GM23338 (cell line): ENCODE results near the gene KIF17.

Experiments
- CREB1 ChIP-seq: fragments of 250-450 bp; sonication (Bioruptor Pico); IDR thresholded peaks from 2 replicates; pipeline ENCODE4 v1.5.0; 2020; ENCODE audit warnings: low read depth, mild to moderate bottlenecking, moderate library complexity
- EZH2 ChIP-seq: fragments of 200-600 bp; sonication (generic); IDR thresholded peaks from one replicate; pipeline ENCODE4 v1.8.0; 2017; ENCODE audit warnings: antibody characterized with exemption, mild to moderate bottlenecking, low read depth; ENCODE audit not compliant: unreplicated experiment
- EZH2phosphoT487 ChIP-seq: fragments of 200-600 bp; sonication (generic); IDR thresholded peaks from one replicate; pipeline ENCODE4 v1.8.1; 2018; ENCODE audit warnings: antibody characterized with exemption; ENCODE audit not compliant: unreplicated experiment
- JUNB ChIP-seq: IDR thresholded peaks from one replicate; pipeline ENCODE4 v1.6.1; 2016; ENCODE audit warnings: antibody characterized with exemption; ENCODE audit not compliant: unreplicated experiment
- NANOG ChIP-seq: IDR thresholded peaks from 2 replicates; pipeline ENCODE4 v1.6.1; 2016; ENCODE audit warnings: antibody characterized with exemption, borderline replicate concordance
- POLR2AphosphoS5 ChIP-seq: IDR thresholded peaks from 2 replicates; pipeline ENCODE4 v1.6.1; 2016; ENCODE audit warnings: antibody characterized with exemption, low read depth
- STAT1 ChIP-seq: IDR thresholded peaks from one replicate; pipeline ENCODE4 v1.6.1; 2016; ENCODE audit warnings: antibody characterized with exemption; ENCODE audit not compliant: unreplicated experiment
- ZNF114 ChIP-seq: fragments of 250-450 bp; sonication (Bioruptor Pico); IDR thresholded peaks from 2 replicates; pipeline ENCODE4 v1.5.0; 2020; ENCODE audit warnings: mild to moderate bottlenecking, moderate library complexity
- ZNF331 ChIP-seq: fragments of 250-450 bp; sonication (Bioruptor Pico); IDR thresholded peaks from 2 replicates; pipeline ENCODE4 v1.5.0; 2020; ENCODE audit warnings: low read depth, mild to moderate bottlenecking, moderate library complexity
- TF ChIP-seq, protein P1 (sequence below), 2 experiments: fragments of 200-600 bp in 1 of 2; sonication (generic) in 1 of 2; conservative IDR thresholded peaks; 2 replicates each; pipeline versions ENCODE4 v1.5.1 to v1.6.1; 2016 to 2017; ENCODE audit warnings: antibody characterized with exemption in 2 of 2, low read depth in 2 of 2, mild to moderate bottlenecking in 2 of 2, moderate library complexity in 1 of 2
- TF ChIP-seq, protein P2 (sequence below): IDR thresholded peaks from one replicate; pipeline ENCODE4 v1.6.1; 2018; ENCODE audit warnings: antibody characterized with exemption; ENCODE audit not compliant: unreplicated experiment
- TF ChIP-seq, protein P3 (sequence below): IDR thresholded peaks from 2 replicates; pipeline ENCODE4 v1.6.1; 2016; ENCODE audit warnings: antibody characterized with exemption

DNA sequence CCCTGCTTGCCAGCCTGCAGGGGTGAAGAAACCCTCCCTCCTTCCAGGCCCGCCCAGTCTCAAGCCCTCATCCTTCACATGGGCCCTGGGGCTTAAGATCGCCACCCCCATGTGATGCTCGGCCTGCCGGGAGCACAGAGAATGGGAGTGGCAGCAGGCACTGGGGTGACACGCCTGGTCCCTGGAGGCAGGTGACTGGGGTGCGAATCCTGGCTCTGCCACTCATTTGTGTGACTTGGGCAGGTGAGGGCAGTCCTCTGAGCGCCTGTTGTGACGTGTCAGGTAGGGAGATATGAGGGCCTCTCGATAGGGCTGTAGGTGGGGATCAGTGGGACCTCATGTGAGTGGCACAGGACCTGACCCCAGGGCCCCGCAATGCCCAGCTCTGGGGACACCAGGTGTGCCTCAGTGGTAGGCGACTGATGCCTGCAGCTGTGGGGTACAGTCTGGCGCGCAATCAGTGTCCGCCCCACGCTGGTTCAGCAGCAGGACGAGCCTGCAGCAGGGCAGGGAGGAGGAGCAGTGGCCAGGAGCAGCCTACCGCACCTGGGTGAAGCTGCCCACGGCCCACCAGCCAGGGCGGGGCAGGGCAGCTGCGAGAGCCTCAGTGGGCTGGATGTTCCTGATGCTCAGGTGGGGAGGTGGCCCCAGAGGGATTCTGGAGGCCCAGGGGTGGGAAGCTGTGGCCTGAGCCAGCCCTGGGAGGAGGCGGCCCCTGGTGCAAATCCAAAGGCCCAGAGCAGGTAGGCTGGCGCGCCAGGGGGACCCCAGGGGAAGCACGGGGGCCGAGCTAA, 8.5 kb upstream of the KIF17 start:
- TF ChIP-seq, protein P1, sequence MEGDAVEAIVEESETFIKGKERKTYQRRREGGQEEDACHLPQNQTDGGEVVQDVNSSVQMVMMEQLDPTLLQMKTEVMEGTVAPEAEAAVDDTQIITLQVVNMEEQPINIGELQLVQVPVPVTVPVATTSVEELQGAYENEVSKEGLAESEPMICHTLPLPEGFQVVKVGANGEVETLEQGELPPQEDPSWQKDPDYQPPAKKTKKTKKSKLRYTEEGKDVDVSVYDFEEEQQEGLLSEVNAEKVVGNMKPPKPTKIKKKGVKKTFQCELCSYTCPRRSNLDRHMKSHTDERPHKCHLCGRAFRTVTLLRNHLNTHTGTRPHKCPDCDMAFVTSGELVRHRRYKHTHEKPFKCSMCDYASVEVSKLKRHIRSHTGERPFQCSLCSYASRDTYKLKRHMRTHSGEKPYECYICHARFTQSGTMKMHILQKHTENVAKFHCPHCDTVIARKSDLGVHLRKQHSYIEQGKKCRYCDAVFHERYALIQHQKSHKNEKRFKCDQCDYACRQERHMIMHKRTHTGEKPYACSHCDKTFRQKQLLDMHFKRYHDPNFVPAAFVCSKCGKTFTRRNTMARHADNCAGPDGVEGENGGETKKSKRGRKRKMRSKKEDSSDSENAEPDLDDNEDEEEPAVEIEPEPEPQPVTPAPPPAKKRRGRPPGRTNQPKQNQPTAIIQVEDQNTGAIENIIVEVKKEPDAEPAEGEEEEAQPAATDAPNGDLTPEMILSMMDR (conservative IDR thresholded peaks at IDR 0.05; ENCODE audit: low read depth in 2 of 2): no peak
- TF ChIP-seq POLR2AphosphoS5 (no peak), EZH2 (no peak), CREB1 (CRISPR knock-in tag) (no peak), EZH2phosphoT487 (no peak), ZNF331 (CRISPR knock-in tag) (no peak), JUNB (no peak), NANOG (no peak), ZNF114 (CRISPR knock-in tag) (no peak), STAT1 (no peak)
- TF ChIP-seq, protein P2, sequence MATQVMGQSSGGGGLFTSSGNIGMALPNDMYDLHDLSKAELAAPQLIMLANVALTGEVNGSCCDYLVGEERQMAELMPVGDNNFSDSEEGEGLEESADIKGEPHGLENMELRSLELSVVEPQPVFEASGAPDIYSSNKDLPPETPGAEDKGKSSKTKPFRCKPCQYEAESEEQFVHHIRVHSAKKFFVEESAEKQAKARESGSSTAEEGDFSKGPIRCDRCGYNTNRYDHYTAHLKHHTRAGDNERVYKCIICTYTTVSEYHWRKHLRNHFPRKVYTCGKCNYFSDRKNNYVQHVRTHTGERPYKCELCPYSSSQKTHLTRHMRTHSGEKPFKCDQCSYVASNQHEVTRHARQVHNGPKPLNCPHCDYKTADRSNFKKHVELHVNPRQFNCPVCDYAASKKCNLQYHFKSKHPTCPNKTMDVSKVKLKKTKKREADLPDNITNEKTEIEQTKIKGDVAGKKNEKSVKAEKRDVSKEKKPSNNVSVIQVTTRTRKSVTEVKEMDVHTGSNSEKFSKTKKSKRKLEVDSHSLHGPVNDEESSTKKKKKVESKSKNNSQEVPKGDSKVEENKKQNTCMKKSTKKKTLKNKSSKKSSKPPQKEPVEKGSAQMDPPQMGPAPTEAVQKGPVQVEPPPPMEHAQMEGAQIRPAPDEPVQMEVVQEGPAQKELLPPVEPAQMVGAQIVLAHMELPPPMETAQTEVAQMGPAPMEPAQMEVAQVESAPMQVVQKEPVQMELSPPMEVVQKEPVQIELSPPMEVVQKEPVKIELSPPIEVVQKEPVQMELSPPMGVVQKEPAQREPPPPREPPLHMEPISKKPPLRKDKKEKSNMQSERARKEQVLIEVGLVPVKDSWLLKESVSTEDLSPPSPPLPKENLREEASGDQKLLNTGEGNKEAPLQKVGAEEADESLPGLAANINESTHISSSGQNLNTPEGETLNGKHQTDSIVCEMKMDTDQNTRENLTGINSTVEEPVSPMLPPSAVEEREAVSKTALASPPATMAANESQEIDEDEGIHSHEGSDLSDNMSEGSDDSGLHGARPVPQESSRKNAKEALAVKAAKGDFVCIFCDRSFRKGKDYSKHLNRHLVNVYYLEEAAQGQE: no peak
- TF ChIP-seq, protein P3, sequence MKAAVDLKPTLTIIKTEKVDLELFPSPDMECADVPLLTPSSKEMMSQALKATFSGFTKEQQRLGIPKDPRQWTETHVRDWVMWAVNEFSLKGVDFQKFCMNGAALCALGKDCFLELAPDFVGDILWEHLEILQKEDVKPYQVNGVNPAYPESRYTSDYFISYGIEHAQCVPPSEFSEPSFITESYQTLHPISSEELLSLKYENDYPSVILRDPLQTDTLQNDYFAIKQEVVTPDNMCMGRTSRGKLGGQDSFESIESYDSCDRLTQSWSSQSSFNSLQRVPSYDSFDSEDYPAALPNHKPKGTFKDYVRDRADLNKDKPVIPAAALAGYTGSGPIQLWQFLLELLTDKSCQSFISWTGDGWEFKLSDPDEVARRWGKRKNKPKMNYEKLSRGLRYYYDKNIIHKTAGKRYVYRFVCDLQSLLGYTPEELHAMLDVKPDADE: no peak
